Measurements from ENCODE around the gene IFITM10.

- TF ChIP-seq CTCF (IDR thresholded peaks at IDR 0.05), result no peak
- TF ChIP-seq POLR2A (IDR thresholded peaks at IDR 0.05), result no peak
Observed at GRCh38 chr11:1767399-1768140, 17.2 kb upstream of the IFITM10 start.
